Suprapubic skin (tissue), 4 donors: Measurements from ENCODE around the gene ARHGAP20. TPM values are rescaled to one million over a fixed set of nuclear protein-coding genes. Genes with fewer than 3 reads are reported as not detected.

Source experiments
- DNase-seq, 2 donors: peaks; one replicate each; pipeline ENCODE4 v3.0.0-alpha.2; 2019; ENCODE audit warnings: low spot score in 2 of 2
- H3K27ac ChIP-seq: fragments of 200-600 bp; sonication (generic); one replicate; pipeline ENCODE4 v1.5.1; 2019
- H3K27me3 ChIP-seq: fragments of 200-600 bp; sonication (generic); one replicate; pipeline ENCODE4 v1.5.1; 2019
- H3K36me3 ChIP-seq: fragments of 200-600 bp; sonication (generic); one replicate; pipeline ENCODE4 v1.5.1; 2019
- H3K4me1 ChIP-seq: fragments of 200-600 bp; sonication (generic); one replicate; pipeline ENCODE4 v1.5.1; 2019
- H3K4me3 ChIP-seq: fragments of 200-600 bp; sonication (generic); one replicate; pipeline ENCODE4 v1.5.1; 2019; ENCODE audit warnings: mild to moderate bottlenecking
- H3K9me3 ChIP-seq: fragments of 200-600 bp; sonication (generic); one replicate; pipeline ENCODE4 v1.5.1; 2019
- CTCF ChIP-seq, 2 donors: fragments of 200-600 bp in 1 of 2; fragments of 450-650 bp in 1 of 2; sonication (generic) in 1 of 2; IDR thresholded peaks; one replicate each; pipeline ENCODE4 v1.5.1; 2016 to 2019; ENCODE audit warnings: antibody characterized with exemption in 2 of 2, mild to moderate bottlenecking in 1 of 2, moderate library complexity in 1 of 2
- EP300 ChIP-seq: sonication (generic); formaldehyde crosslinking; IDR thresholded peaks from one replicate; pipeline ENCODE4 v1.6.1; 2017; ENCODE audit warnings: antibody characterized with exemption
- POLR2A ChIP-seq, 2 donors: fragments of 450-650 bp; IDR thresholded peaks; one replicate each; pipeline ENCODE4 v1.6.1; 2017; ENCODE audit warnings: antibody characterized with exemption in 2 of 2, mild to moderate bottlenecking in 2 of 2, moderate library complexity in 2 of 2
- POLR2AphosphoS5 ChIP-seq, 3 donors: sonication (generic); formaldehyde crosslinking; IDR thresholded peaks; one replicate each; pipeline ENCODE4 v1.6.1; 2017; ENCODE audit warnings: antibody characterized with exemption in 3 of 3
- WGBS: methylation state at CpG from one replicate; pipeline ENCODE4 v1.1.5; 2018; 5-methylcytosine and 5-hydroxymethylcytosine counted together
- total RNA-seq, 4 donors: library from RNA; depleted of rRNA; stranded (reverse); fragments of >200 nt; gene quantifications; one replicate each; pipeline ENCODE4 v1.1.0, GENCODE V29; 2016

ARHGAP20 gene
- total RNA-seq, 4 donors from 2014 or later, result 1.2 to 2.1 (median 1.7) TPM

- no peak for TF ChIP-seq POLR2A (IDR thresholded peaks at IDR 0.05)
- no peak for TF ChIP-seq EP300
- no peak for TF ChIP-seq CTCF (IDR thresholded peaks at IDR 0.05)
- no peak for TF ChIP-seq POLR2AphosphoS5 (IDR thresholded peaks at IDR 0.05)
- Histone ChIP-seq H3K4me3 (no peak overlapping the region), H3K27me3 (no peaks in the 10 kb centered on the region), H3K9me3 (no peaks in the 10 kb centered on the region), H3K27ac (no peak overlapping the region), H3K36me3 (no peaks in the 10 kb centered on the region), H3K4me1 (no peaks in the 10 kb centered on the region)
- no peak for DNase-seq
- 56% methylated on average over 4 of the region's 4 CpGs for WGBS
Measured at GRCh38 chr11:110747531-110747930, 35.3 kb upstream of the ARHGAP20 start.

GRCh38 chr11:110738641-110739040 is 26.4 kb upstream of the ARHGAP20 start:
- Histone ChIP-seq H3K36me3 (no peaks in the 10 kb centered on the region), H3K27ac (no peak overlapping the region), H3K9me3 (no peaks in the 10 kb centered on the region), H3K27me3 (no peaks in the 10 kb centered on the region), H3K4me3 (no peak overlapping the region), H3K4me1 (no peaks in the 10 kb centered on the region)
- no peak for DNase-seq
- WGBS, result 90% methylated on average over 1 of the region's 1 CpG
- no peak for TF ChIP-seq POLR2A (IDR thresholded peaks at IDR 0.05)
- no peak for TF ChIP-seq CTCF (IDR thresholded peaks at IDR 0.05)
- no peak for TF ChIP-seq POLR2AphosphoS5 (IDR thresholded peaks at IDR 0.05)
- TF ChIP-seq EP300, result no peak

DNA sequence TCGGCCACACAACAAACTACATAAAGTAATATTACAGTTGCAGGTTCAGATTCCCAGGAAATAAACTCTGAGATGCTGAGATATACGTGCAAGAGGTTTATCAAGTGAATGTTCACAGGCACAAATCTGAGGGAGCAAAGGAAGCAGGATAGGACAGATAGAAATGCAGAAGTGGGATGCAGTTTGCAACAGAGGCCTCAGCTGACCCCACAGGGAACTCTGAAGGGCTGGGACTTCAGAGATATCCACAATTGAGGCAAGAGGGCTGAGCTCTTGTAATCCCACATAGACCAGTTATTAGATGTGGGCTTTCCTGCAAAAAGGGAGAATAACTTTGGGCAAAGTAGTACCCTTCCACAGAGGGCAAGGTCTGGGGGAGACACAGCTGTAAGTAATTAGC is 25.4 kb upstream of the ARHGAP20 start:
- H3K36me3 ChIP-seq, result no peaks in the 10 kb centered on the region
- no peaks in the 10 kb centered on the region for H3K9me3 ChIP-seq
- WGBS, result 87% methylated on average over 2 of the region's 2 CpGs
- no peaks in the 10 kb centered on the region for H3K4me1 ChIP-seq
- no peak overlapping the region for H3K27ac ChIP-seq
- no peaks in the 10 kb centered on the region for H3K27me3 ChIP-seq
- TF ChIP-seq POLR2A (IDR thresholded peaks at IDR 0.05), result no peak
- TF ChIP-seq EP300, result no peak
- no peak for TF ChIP-seq CTCF (IDR thresholded peaks at IDR 0.05)
- no peak for TF ChIP-seq POLR2AphosphoS5 (IDR thresholded peaks at IDR 0.05)
- no peak for DNase-seq
- no peak overlapping the region for H3K4me3 ChIP-seq

GRCh38 chr11:110736171-110736553 is 23.9 kb upstream of the ARHGAP20 start:
- DNase-seq, result no peak
- no peaks in the 10 kb centered on the region for H3K9me3 ChIP-seq
- H3K4me1 ChIP-seq, result no peaks in the 10 kb centered on the region
- no peaks in the 10 kb centered on the region for H3K36me3 ChIP-seq
- no peak overlapping the region for H3K27ac ChIP-seq
- H3K4me3 ChIP-seq, result no peak overlapping the region
- WGBS, result 85% methylated on average over 2 of the region's 2 CpGs
- TF ChIP-seq EP300 (no peak), POLR2AphosphoS5 (IDR thresholded peaks at IDR 0.05) (no peak), POLR2A (IDR thresholded peaks at IDR 0.05) (no peak), CTCF (IDR thresholded peaks at IDR 0.05) (no peak)
- no peaks in the 10 kb centered on the region for H3K27me3 ChIP-seq

DNA sequence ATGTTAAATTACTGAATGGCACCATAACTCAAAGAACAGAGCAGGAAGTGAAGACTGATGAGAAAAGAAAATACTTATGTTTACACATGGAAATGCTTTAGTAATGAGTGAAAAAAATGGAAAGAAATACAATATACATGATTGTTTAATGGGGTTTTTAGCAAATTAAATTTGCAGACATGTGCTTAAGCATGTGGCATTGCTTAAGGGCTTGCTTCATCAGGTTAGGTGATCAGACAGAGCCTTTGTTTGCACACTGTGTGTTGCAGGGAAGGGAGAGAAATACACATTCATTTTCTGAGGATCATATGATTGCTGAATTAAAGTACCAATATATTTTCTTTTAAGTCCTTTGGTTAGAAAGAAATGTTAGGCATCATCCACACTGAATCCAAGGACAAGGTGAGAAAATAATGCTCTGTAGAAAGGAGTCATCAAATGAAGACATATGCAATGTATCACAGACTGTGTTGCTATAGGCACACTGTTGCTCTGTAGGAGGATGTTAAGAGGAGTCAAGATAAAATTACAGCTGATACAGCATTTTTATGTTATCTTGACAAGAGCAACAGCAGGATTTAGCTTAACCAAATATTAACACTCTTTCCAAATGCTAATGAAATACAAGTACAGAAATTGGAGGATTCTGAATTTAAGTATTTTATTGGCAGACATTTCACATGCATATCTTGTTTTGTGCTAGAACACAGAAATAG is 23.4 kb upstream of the ARHGAP20 start:
- no peaks in the 10 kb centered on the region for H3K27me3 ChIP-seq
- TF ChIP-seq POLR2A (IDR thresholded peaks at IDR 0.05) (no peak), EP300 (no peak), CTCF (IDR thresholded peaks at IDR 0.05) (no peak), POLR2AphosphoS5 (IDR thresholded peaks at IDR 0.05) (no peak)

More for the DNA sequence above, 23.4 kb upstream of the ARHGAP20 start:
- no peak overlapping the region for H3K4me3 ChIP-seq
- no peak for DNase-seq
- no peaks in the 10 kb centered on the region for H3K4me1 ChIP-seq
- no peaks in the 10 kb centered on the region for H3K36me3 ChIP-seq
- no peaks in the 10 kb centered on the region for H3K9me3 ChIP-seq
- no peak overlapping the region for H3K27ac ChIP-seq
